NCI-H510A (cell line): ENCODE results near the gene WNT7A.
"Not testable (repeated sequence)": the region's sequence is repeated elsewhere in the genome, so short reads cannot be mapped to it uniquely, and the experiment has no call there.

Source experiments
- DNase-seq: peaks from one replicate; lab custom pipeline; 2025; lab: John Stamatoyannopoulos, UW

The WNT7A gene

DNA sequence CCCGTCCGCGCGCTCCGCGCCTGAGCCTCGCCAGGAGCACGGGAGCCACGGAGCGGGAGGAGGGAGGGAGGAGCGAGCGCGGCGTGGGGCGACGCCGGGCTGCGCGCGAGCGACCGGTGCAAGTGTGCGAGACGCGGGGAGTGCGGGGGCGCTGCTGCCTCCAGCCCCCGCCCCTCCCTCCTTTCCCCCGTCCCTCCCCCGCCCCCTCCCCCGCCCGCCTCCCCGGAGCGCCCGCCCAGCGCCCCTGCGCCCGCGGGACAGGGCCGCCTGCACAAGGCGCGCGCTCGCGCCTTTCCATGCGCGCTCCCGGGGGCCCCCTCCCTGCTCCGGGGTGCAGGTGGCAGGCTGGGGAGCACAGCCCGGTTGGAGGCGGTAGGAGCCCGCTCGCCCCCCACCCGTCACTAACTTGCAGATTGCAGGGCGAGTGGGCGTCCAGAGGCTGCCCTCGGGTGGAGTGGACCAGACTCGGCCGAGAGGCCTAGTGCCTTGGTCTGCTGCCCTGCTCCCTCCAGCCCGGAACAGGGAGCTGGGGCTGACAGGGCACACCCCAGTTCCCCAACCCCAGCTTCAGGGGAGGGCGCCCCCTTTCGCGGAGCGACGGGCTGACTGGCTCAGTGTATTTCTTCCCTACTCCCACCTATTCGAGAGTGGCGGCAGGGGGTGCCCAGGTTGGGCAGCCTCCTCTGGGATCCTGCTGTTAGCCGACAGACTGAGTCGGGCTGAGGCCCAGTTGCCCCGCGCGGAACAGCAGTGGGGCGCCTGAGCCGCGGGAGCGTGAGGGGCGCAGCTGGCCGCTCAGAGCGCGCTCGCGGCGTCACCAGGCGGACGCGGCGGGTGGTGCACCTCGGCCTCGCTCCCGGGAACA is at the start of gene WNT7A:
TSS of gene WNT7A (minus strand) at position 126 of the 865 bp plus-strand sequence. CDS start 255 bp downstream, outside the sequence.
- DNase-seq, result no peak

DNA sequence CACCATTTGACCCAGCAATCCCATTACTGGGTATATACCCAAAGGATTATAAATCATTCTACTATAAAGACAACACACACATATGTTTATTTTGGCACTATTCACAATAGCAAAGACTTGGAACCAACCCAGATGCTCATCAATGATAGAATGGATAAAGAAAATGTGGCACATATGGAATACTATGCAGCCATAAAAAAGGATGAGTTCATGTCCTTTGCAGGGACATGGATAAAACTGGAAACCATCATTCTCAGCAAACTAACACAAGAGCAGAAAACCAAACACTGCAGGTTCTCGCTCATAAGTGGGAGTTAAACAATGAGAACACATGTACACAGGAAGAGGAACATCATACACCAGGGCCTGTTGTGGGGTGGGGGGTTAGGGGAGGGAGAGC is 48.9 kb upstream of the WNT7A start:
- DNase-seq, result not testable (repeated sequence)

GRCh38 chr3:13927295-13927694 is 47.4 kb upstream of the WNT7A start:
- DNase-seq, result no peak

GRCh38 chr3:13916375-13916774 is 36.5 kb upstream of the WNT7A start:
- DNase-seq, result no peak

GRCh38 chr3:13902648-13903238 is 22.9 kb upstream of the WNT7A start:
- no peak for DNase-seq

DNA sequence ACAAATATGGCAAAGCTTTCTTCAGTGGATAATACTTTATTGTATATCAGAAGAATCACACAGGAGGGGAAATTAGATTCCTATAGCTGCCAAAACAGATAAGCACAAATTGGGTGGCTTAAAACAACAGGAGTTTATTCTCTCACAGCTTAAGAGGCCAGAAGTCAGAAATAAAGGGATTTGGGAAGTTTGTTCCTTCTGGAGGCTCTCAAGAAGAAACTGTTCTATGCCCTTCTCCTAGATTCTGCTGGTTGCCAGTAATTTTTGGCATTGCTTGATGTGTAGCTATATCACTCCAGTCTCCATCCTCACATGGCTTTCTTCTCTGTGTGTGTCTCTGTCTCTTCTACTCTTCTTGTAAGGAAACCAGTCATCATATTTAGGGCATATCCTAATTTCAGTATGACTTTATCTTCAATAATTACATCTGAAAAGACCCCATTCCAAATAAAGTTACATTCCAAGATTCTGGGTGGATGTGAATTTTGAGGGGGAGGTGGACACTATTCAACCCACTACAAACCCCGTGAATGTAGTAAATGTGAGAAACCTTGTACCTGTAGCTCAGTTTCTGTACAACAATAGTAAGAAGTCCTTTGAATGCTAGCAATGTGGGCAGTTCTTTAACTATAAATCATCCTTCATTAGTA is 22.2 kb upstream of the WNT7A start:
- DNase-seq, result no peak

DNA sequence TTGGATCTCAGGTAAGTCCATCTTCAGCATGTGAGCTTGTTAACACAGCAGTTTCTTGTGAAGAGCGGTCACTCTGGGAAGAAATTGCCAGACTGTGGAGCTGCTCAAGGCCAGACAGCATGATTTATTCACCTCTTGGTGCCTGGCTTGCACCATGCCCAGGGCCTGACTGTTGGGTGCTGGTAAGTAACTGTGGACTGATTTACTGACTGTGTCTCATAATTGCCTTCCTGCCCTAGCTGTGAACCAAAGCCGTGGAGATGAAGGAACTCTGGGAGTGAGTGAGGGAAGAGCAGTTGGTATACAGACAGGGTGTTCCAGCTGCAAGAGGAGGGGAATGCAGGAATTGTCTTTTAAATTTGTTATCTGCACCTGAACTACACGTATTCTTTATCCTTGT is 18.5 kb upstream of the WNT7A start:
- DNase-seq, result no peak

DNA sequence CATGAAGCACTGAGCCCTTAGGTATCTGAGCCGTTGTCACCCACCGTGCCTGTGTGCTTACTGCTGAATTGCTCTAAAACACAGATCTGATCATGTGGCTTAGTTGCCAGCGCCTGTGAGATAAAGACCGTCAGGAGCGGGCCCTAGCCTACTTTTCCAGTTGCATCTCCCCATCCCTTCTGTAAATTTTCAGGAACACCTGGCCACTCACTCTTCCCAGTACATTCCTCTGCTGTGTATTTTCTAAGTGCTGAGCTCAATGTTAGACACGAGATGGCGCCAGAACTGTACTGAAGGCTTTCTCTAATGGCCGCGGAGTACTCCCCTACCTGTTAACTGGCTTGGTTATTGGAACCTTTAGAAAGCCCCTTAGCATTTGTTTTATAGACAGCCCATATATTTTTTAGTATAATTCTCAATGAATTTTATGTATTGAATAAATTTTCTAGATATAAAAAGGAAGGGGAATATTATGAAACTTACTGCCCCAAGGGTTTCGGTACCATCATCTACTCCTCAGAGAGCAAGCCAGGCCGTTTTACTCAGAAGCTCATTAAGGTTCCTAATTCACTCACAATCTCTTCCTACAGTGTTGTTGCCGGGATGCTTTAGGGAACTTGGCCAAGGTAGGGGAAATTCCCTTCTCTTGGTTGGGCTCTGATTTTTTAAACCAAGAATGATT is 16.7 kb upstream of the WNT7A start:
- peak; percentile 31 for DNase-seq

DNA sequence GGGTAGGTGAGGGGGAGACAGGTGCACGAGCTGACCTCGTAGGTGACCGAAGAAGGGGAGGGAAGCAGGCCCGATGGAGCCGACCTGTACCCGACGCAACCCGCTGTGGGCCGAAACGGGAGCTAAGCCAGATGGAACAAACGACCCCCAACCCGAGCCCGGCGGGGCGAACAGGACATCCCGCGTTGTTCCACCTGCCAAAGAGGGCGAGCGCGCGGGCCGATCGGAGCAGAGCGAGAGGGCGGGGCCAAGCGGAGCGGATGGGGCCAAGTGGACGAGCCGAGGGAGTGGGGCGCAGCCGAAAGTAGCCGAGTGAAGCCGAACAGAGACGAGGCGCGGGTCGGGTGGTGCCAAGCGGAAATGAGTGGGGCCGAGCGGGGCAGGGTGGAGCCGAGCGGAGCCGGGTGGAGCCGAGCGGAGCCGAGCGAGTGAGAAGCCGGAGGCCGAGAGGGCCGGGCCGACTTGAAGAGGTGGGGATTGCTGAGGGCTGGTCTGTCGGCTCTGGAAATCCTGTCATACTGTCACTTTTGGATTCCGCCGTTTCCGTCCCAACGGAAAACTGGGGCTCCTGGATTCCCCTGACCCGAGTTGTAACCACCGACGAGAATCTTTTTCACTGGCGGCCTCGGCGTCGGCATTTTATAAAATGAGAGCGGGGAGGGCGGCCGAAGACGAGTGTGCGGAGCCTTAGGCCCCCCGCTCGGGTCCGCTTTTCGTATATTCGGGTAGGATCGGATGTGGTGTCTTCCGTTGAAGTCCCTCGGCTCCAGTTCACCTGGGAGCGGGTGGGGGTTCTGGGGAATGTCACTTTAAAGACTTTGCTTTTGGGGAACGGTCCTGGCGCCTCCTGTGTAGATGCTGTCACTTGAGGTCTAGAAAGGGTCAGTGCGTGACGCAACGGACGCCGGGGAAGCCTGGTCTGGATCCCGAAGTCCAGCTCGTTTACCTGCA is 15.6 kb upstream of the WNT7A start:
- DNase-seq, result peak; percentile 36

- no peak for DNase-seq
These were observed 14.9 kb upstream of the WNT7A start for GRCh38 chr3:13894807-13895154.

- no peak for DNase-seq
These were observed 14.4 kb upstream of the WNT7A start for GRCh38 chr3:13894096-13894806.

DNA sequence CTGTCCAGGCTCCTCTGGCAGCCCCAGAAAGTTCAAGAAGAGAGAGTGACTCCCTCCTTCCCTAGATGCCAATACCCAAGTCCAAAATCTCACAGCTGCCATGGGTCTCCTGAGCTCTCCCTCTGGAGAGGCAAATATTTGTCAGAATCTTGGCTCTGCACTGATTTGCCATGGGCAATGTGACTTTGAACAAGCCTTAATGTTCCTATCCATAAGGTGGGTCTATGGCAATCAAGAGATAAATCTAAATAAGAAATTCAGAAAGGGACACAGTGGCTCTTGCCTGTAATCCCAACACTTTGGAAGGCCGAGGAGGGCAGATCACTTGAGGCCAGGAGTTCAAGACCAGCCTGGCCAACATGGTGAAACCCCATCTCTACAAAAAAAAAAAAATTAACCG is 12.4 kb upstream of the WNT7A start:
- DNase-seq, result no peak

DNA sequence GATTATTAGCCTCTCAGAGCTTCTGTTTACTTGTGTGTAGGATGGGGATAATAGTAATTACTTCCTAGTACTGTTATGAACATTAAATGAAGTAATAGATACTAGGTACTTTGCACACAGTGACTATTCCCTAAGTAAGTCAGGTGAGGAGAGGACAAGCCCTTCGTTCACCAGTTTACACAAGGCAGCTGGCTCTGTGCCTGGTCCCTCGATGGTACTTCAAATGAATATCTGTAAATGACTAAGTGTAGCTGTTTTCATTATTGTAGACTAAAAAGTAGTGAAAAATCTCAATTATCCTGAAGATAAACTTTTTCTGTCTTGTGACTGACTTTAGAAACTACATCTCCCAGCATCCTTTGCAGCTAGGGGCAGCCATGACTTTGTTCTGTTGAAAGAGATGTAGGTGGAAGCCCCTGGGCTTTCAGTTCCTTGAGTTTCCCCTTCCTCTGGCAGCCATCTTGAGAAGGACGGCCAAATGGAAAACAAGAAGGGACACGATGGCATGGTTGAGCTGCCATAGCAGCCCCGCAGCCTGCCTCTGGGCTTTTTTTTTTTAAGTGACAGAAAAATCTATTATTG is 11.7 kb upstream of the WNT7A start:
- no peak for DNase-seq

GRCh38 chr3:13891017-13891392 is 11.1 kb upstream of the WNT7A start:
- DNase-seq, result no peak

DNA sequence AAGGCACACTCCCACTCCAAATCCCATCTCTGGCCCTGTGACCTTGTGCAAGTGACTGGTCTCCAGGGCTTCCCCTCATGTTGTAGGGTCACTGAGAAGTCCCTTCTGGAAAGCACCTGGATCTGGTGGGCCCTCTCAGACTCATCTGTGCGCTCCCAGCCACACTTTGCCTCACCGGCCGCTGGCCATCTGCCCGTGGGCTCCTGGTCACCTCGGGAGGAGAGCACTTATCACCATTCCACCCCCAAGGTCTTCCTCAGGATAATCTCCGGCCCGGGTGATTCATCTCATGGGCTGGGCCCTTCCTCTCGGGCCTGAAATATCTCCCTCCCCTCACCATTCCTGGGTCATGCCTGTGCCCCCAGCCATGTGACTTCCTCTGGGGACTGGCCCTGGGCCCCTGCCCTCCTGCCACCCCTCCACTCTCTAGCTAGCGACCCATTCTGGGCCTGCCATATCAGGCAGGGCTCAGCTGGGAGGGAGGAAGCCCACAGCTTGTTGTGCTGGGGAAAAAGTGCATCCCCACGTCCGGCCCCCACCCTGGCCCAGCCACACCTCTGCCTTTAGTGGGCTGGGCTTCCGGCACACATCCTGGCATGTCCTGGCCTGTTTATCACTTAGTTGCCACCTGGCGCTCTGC is 10.6 kb upstream of the WNT7A start:
- DNase-seq, result no peak

GRCh38 chr3:13888576-13888975 is 8.7 kb upstream of the WNT7A start:
- DNase-seq, result no peak

- DNase-seq, result no peak
These were observed 7.8 kb upstream of the WNT7A start for GRCh38 chr3:13887495-13888300.

DNA sequence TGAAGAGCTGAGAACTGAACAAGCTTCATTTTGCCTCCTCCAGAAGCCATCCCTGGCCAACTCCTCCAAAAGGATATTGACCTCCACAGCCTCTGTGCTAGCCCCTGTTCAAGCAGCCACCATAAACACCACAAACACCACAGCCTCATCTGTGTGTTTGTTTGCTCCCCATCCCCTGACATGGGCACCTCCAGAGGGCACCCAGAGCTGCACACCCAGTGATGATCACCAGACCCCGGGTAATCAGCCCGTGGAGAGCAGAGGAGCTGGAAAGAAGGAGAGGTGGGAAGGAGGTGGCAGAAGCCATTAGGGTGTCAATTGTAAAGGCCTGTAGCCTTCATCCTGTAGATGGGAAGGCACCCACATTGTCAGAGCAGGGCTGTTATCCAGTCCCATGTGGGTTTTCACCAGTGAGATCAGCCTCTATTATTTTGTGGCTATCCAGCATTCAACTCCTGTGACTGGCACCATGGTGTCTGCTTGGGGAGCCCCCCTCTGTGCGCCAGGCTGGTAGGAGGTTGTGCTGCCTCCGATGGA is 6.8 kb upstream of the WNT7A start:
- DNase-seq, result no peak

- no peak for DNase-seq
These were observed 5.8 kb upstream of the WNT7A start for GRCh38 chr3:13885704-13886010.
